Daoy (cell line): Measurements from ENCODE around the gene LYZ. TPM values are rescaled to one million over a fixed set of nuclear protein-coding genes. Genes with fewer than 3 reads are reported as not detected.

Experiments
- DNase-seq: peaks from one replicate; pipeline ENCODE4 v3.0.0-alpha.2; 2015; ENCODE audit warnings: low read depth
- total RNA-seq: library from RNA; depleted of rRNA; stranded (reverse); fragments of >200 nt; shearing (Covaris generic); gene quantifications from 2 replicates; pipeline ENCODE4 v1.2.3, GENCODE V29; 2014; rRNA removed

The LYZ gene
- total RNA-seq, 1 experiment from 2014 or later, result not detected

GRCh38 chr12:69386921-69387320 is 38.7 kb downstream of the LYZ start:
- DNase-seq, result no peak

GRCh38 chr12:69388371-69388770 is 40.2 kb downstream of the LYZ start:
- DNase-seq, result peak; percentile 15

GRCh38 chr12:69389831-69390230 is 41.6 kb downstream of the LYZ start:
- no peak for DNase-seq

GRCh38 chr12:69392179-69392928 is 44.2 kb downstream of the LYZ start:
- no peak for DNase-seq

- DNase-seq, result no peak
Observed at GRCh38 chr12:69396041-69396440, 47.9 kb downstream of the LYZ start.

- DNase-seq, result no peak
Observed at GRCh38 chr12:69396963-69397362, 48.8 kb downstream of the LYZ start.

GRCh38 chr12:69397978-69398377 is 49.8 kb downstream of the LYZ start:
- DNase-seq, result no peak

GRCh38 chr12:69401940-69402339 is 53.8 kb downstream of the LYZ start:
- no peak for DNase-seq

Other genes starting within 250 kb of the LYZ start
- 30.6 and 35.3 TPM in 2 replicates for gene CPSF6, start 108.8 kb upstream of the LYZ start, total RNA-seq
- gene YEATS4, start 11.4 kb downstream of the LYZ start, total RNA-seq, result 77.3 and 173 TPM in 2 replicates
- gene FRS2, start 122.0 kb downstream of the LYZ start, total RNA-seq, result 17.8 and 39.7 TPM in 2 replicates
- 735 and 797 TPM in 2 replicates for gene CCT2, start 237.1 kb downstream of the LYZ start, total RNA-seq